ENCODE data around the gene RPRD1B.

- no peak for TF ChIP-seq CTCF (IDR thresholded peaks at IDR 0.05)
- no peak for TF ChIP-seq EZH2phosphoT487 (IDR thresholded peaks at IDR 0.05)
- TF ChIP-seq EZH2 (IDR thresholded peaks at IDR 0.05), result no peak
Observed at GRCh38 chr20:38005903-38006302, 27.6 kb upstream of the RPRD1B start.
